GM12801 (cell line): ENCODE measurements around the gene TP53I11.

ENCODE experiments used
- TF ChIP-seq, protein P1 (sequence below): IDR thresholded peaks from one replicate; pipeline ENCODE4 v1.5.1; 2011; ENCODE audit warnings: control low read depth; ENCODE audit not compliant: insufficient read length; ENCODE audit errors: extremely low read depth

TP53I11 gene, protein sequence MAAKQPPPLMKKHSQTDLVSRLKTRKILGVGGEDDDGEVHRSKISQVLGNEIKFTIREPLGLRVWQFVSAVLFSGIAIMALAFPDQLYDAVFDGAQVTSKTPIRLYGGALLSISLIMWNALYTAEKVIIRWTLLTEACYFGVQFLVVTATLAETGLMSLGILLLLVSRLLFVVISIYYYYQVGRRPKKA

DNA sequence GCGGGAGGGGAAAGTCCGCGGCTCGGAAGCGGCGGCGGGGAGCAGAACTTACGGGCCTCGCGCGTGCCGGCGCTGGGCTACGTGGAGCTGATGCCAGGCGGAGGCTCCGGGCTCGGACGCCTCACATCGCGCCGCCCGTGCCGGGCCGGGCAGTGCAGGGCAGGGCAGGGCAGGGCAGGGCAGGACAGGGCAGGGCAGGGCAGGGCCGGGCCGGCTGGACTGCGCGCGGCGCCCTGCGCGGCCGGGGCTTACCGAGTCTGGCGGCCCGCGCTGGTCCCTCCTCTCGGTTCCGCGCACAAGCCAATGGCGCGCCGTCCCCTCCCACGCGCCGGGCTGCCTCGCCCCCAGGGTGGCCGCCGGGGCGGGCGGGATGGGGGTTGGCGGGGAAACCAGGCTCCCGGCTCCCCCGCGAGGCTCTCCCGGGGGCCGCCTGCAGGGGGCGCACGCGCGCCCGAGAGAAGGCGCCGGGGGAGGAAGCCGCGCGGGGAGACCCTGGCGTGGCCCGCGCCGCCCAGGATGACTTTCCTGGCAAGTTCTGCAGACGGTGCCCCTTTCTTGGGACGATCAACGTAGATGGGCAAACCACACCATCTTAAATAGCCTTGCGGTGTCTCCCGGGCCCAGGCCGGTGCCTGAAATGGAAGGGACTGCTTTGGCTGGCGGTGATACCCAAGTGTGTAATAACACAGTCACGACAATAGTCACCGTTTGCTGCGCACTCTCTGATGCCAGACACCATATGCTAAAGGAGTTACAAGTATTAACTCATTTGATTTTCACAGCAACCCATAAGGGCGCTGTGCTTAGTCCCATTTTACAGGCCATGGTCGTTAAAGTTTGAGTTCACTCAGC, at the start of gene TP53I11:
TP53I11 (minus strand) TSS at position 259 of the 852 bp plus-strand sequence. CDS start 12,548 bp downstream, outside the sequence.
- TF ChIP-seq, protein P1, sequence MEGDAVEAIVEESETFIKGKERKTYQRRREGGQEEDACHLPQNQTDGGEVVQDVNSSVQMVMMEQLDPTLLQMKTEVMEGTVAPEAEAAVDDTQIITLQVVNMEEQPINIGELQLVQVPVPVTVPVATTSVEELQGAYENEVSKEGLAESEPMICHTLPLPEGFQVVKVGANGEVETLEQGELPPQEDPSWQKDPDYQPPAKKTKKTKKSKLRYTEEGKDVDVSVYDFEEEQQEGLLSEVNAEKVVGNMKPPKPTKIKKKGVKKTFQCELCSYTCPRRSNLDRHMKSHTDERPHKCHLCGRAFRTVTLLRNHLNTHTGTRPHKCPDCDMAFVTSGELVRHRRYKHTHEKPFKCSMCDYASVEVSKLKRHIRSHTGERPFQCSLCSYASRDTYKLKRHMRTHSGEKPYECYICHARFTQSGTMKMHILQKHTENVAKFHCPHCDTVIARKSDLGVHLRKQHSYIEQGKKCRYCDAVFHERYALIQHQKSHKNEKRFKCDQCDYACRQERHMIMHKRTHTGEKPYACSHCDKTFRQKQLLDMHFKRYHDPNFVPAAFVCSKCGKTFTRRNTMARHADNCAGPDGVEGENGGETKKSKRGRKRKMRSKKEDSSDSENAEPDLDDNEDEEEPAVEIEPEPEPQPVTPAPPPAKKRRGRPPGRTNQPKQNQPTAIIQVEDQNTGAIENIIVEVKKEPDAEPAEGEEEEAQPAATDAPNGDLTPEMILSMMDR: no peak

DNA sequence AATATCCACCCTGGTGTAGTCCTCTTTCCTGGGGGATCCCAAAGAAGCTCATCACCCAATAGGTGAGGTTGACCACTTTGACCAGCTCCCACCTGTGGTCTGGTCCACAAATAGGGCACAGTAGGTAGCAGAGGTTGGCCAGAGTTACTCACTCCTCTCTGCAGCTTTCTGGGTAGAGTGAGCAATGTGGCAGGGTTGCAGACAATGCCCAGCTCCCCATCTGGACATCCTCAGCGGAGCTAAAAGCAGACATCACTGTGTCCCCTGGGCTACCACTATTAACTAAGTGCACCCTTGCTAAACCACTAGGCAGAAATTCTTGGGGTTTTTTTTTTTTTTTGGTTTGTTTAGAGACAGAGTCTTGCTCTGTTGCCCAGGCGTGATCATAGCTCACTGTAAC, 48.4 kb upstream of the TP53I11 start:
- TF ChIP-seq, protein P1: no peak

DNA sequence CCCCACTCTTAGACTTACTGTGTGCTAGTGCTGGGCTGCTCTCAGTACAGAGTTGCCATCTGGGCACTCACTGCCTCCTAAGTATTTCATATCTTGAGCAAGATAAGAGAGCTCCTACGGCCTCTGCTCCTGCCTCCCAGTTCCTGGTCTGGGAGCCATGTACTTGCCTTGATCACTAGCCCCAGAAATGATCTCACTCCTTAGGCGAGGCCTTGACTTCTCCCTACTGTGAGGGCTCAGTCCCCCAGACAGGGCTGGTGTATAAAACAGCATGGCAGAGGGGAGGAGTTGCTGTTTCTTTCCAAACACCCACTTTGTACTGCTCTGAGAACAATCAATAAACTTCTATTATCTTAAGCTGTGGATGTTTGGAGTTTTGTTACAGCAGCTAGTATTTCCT, 47.4 kb upstream of the TP53I11 start:
- TF ChIP-seq, protein P1: no peak

DNA sequence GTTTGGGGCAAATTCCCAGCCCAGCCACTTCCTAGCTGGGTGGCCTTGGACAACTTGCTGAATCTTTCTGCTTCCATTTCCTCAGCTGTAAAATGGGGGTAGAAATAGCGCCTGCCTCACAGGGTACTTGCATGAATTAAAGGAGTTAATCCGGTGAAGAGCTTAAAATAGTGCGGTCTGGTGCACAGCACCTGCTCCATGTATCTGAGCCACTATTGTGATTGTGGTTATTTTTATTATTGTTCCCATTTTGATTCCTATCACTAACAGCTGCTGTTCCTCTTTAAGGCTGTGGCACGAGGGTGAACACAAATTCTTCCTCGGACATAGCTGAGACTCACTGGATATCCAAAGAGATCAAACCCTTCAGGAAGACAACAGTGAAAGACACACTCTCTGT, 46.9 kb upstream of the TP53I11 start:
- TF ChIP-seq, protein P1: no peak

DNA sequence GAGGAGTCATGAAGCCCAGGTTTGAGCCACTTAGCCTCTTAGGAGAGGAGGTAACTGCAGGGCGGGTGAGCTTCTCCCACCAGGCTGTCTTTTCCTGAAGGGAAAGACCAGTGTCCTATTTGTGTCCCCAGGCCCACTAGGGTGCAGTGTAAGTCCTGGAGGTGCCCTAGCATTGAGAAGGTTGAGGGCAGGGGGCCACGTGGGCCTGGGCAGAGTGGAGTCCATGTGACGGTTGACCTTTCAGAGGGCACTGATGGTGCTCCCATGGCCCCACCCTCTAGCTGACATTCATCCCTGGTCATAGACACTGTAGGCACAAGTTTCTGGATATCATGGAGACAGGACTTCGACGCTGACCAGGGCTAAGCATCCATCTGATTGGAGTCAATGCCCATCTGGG, 44.1 kb upstream of the TP53I11 start:
- TF ChIP-seq, protein P1: no peak

DNA sequence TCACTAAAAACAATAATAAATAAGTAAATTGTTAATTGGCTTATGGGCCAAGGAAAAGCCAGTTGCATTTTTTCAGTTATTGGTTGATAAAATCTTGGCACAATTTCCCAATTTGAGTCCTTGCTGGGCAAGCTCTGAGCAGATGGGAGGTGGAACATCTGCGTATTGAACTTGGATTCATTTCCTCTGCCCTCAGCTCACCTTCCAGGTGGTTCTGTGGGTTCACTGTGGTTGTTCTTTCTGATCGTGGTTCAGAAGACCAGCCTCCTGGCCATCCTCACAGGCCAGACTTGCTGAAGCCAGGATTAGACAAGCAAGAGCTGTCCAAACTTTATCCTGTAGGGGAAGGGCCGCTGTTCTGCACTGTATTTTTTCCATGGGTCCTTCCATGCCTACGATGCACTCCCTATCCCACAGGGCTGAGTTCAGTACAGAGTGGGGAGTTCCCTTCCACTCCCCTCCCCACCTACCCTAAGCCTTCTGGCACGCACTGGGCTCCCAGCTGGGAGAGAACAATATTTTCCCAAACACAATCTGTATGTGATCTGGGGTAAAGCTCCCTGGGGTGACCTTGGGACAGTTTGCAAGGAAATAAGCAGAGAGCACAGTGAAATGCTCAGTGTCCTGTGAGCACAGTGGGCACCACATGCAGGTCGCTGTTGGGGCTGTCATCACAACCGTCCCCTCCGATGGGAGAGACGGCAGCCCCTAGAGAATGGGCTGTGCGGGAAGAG, 43.5 kb upstream of the TP53I11 start:
- TF ChIP-seq, protein P1: no peak

DNA sequence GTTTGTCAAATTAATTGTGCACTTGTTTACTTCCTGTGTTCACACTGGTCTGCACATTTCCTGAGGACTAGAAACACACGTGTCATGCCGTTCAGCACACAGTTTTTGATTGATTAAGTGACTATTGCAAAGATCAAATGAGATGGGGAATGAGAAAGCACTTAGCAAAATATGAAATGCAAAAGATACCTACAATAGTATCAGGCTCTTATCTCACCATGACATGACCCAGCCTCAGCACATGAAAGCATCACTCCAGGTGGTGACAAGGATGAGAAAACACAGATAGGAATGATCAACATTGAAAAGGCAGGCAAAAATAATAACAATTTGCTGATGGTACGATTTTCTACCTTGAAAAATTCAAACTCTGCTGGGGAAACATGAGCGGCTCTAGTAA, 42.1 kb upstream of the TP53I11 start:
- TF ChIP-seq, protein P1: no peak
